ENCODE measurements around the gene LARP1.

DNA sequence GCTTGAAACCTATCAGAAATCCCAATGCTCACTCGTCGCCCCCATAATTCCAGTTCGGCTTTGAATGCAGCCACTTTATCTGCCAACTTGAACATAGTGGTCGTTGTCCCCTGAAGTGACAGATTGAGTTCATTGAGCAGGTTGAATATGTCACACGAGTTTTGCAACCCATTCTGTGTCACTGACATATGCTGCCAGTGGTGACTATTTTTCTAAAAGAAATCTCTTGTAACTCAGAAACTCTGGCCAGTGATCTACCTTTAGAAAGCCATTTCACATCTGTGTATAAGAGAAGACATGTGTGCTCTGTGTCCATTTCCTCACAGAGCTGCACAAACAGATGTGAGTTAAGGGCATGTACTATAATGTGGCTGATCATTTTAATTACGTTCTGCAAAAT is 47.0 kb upstream of the LARP1 start:
- TF ChIP-seq, protein P1, sequence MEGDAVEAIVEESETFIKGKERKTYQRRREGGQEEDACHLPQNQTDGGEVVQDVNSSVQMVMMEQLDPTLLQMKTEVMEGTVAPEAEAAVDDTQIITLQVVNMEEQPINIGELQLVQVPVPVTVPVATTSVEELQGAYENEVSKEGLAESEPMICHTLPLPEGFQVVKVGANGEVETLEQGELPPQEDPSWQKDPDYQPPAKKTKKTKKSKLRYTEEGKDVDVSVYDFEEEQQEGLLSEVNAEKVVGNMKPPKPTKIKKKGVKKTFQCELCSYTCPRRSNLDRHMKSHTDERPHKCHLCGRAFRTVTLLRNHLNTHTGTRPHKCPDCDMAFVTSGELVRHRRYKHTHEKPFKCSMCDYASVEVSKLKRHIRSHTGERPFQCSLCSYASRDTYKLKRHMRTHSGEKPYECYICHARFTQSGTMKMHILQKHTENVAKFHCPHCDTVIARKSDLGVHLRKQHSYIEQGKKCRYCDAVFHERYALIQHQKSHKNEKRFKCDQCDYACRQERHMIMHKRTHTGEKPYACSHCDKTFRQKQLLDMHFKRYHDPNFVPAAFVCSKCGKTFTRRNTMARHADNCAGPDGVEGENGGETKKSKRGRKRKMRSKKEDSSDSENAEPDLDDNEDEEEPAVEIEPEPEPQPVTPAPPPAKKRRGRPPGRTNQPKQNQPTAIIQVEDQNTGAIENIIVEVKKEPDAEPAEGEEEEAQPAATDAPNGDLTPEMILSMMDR (IDR thresholded peaks at IDR 0.05) = no peak
- TF ChIP-seq POLR2A (IDR thresholded peaks at IDR 0.05) = no peak
- no peak for TF ChIP-seq POLR2AphosphoS5 (IDR thresholded peaks at IDR 0.05)

Measured in prostate gland (tissue), 2 donors.